Measurements from ENCODE around the gene MGA. TPM values are rescaled to one million over a fixed set of nuclear protein-coding genes. Genes with fewer than 3 reads are reported as not detected.
A peak's percentile ranks its signal among the peaks of the same experiment; 100 is the strongest.

Gene MGA
- total and polyA plus RNA-seq, 2 experiments from 2014 or later: 23.2 to 48.8 TPM

- Histone ChIP-seq H3K4me1 (ENCODE audit: low read depth) (no peaks in the 10 kb centered on the region), H3K27ac (no peak overlapping the region), H3K9me3 (ENCODE audit: low read depth) (no peaks in the 10 kb centered on the region), H3K27me3 (no peaks in the 10 kb centered on the region), H3K36me3 (no peaks in the 10 kb centered on the region), H3K4me3 (no peak overlapping the region)
- peak in 1 of 2 donors; percentile 16 for DNase-seq (ENCODE audit: low read depth in 1 of 2, low spot score in 1 of 2)
- no peak for TF ChIP-seq CTCF (IDR thresholded peaks at IDR 0.05; ENCODE audit: low read depth, low read length)
Measured at GRCh38 chr15:41648770-41649169, 11.4 kb upstream of the MGA start.

DNA sequence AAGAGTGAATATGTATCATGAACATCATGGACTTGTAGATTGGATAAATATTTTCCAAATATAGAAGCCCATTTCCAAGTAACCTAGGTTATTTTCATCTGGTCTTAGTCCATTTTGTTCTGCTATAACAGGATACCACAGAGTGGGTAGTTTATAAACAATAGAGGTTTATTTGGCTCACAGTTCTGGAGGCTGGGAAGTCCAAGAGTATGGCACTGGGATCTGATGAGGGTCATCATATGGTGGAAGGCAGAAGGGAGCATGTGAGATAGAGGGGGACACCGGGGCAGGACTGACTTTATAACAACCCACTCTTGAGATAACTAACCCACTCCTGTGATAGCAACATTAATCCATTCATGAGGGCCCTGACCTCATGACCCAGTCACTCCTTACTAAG is 9.4 kb upstream of the MGA start:
- no peak for DNase-seq (ENCODE audit: low read depth in 1 of 2, low spot score in 1 of 2)
- TF ChIP-seq CTCF (IDR thresholded peaks at IDR 0.05; ENCODE audit: low read depth, low read length): no peak
- no peaks in the 10 kb centered on the region for H3K9me3 ChIP-seq (ENCODE audit: low read depth)
- no peaks in the 10 kb centered on the region for H3K4me1 ChIP-seq (ENCODE audit: low read depth)
- H3K27me3 ChIP-seq: no peaks in the 10 kb centered on the region
- H3K4me3 ChIP-seq: no peak overlapping the region
- no peaks in the 10 kb centered on the region for H3K36me3 ChIP-seq
- no peak overlapping the region for H3K27ac ChIP-seq

DNA sequence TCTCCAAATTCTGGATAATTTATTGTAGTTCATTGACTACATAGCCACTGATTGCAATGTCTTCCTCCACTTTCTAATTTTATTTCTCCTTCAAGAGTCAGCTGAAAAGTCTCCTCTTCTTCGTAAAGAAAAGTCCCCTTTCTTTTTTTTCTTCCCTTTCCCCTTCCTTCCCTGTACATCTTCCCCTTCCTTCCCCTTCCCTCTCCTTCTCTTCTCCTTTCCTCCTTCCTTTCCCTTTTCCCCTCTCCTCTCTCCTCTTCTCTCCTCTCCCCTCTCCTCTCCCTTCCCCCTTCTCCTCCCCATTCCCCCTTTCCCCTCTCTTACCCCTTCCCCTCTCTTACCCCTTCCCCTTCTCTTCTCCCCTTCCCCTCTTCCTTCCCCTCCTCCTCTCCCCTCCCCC is 8.8 kb upstream of the MGA start:
- no peak for DNase-seq (ENCODE audit: low read depth in 1 of 2, low spot score in 1 of 2)
- Histone ChIP-seq H3K4me3 (no peak overlapping the region), H3K27ac (no peak overlapping the region), H3K36me3 (no peaks in the 10 kb centered on the region), H3K4me1 (ENCODE audit: low read depth) (no peaks in the 10 kb centered on the region), H3K9me3 (ENCODE audit: low read depth) (no peaks in the 10 kb centered on the region), H3K27me3 (no peaks in the 10 kb centered on the region)
- TF ChIP-seq CTCF (IDR thresholded peaks at IDR 0.05; ENCODE audit: low read depth, low read length): no peak

DNA sequence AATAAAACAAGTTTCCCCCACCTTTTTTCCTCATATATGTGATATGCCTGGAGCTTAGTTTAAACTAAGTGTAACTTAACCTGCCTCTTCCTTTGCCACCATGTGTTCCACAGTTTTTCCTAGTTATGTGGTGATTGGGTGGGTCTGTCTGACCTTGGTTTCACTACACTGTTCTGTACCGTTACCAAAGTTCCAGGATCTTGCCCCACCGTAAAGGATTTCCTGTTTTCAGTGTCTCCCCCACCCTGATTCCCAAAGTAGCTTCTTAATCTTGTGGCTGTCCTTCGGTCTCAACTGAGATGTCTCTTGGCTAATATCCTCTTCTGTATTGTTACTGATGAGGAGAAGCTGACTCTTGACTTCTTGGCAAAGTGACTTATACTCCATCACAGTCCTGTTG is 6.4 kb upstream of the MGA start:
- Histone ChIP-seq H3K4me3 (no peak overlapping the region), H3K4me1 (ENCODE audit: low read depth) (no peaks in the 10 kb centered on the region), H3K27me3 (peaks cover 5% of the 10 kb centered on the region), H3K27ac (no peak overlapping the region), H3K9me3 (ENCODE audit: low read depth) (no peaks in the 10 kb centered on the region), H3K36me3 (no peaks in the 10 kb centered on the region)
- DNase-seq (ENCODE audit: low read depth in 1 of 2, low spot score in 1 of 2): no peak
- no peak for TF ChIP-seq CTCF (IDR thresholded peaks at IDR 0.05; ENCODE audit: low read depth, low read length)

DNA sequence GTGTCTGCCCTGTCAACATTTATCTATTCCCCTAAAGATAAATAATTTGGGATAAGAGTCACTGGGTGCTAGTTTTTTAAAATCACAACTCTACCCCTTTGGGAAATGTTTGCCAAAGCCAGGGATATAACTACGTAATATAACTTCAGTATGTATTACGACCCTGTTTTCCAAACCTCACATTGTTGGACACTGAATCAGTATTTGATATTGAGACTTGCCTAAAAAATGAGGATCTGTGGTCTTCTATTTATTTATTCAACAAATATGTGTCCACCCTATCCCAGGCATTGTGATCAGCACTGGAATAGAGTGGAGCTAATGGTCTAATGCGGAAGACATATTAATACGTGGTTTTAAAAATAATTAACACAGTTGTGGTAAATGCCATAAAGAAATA is 4.5 kb upstream of the MGA start:
- no peaks in the 10 kb centered on the region for H3K4me1 ChIP-seq (ENCODE audit: low read depth)
- peaks cover 8% of the 10 kb centered on the region for H3K27me3 ChIP-seq
- no peaks in the 10 kb centered on the region for H3K36me3 ChIP-seq
- H3K4me3 ChIP-seq: no peak overlapping the region
- H3K27ac ChIP-seq: no peak overlapping the region
- no peak for DNase-seq (ENCODE audit: low read depth in 1 of 2, low spot score in 1 of 2)
- no peak for TF ChIP-seq CTCF (IDR thresholded peaks at IDR 0.05; ENCODE audit: low read depth, low read length)
- H3K9me3 ChIP-seq (ENCODE audit: low read depth): no peaks in the 10 kb centered on the region

DNA sequence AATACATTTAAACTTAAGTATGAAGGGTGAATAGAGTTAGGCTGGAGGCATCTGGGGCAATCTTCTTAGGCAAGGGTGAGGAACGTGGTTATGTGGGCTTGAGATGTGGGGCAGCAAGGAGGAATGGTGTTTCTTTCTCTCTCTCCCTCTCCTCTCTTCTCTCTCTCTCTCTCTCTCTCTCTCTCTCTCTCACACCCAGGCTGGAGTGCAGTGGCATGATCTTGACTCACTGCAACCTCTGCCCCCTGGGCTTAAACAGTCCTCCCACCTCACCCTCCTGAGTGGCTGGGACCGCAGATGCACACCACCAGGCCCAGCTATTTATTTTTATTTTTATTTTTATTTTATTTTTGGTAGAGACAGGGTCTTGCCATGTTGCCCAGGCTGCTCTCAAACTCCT is 4.0 kb upstream of the MGA start:
- DNase-seq (ENCODE audit: low read depth in 1 of 2, low spot score in 1 of 2): no peak
- H3K27ac ChIP-seq: no peak overlapping the region
- no peak for TF ChIP-seq CTCF (IDR thresholded peaks at IDR 0.05; ENCODE audit: low read depth, low read length)
- no peaks in the 10 kb centered on the region for H3K36me3 ChIP-seq
- H3K9me3 ChIP-seq (ENCODE audit: low read depth): no peaks in the 10 kb centered on the region
- peaks cover 4% of the 10 kb centered on the region for H3K4me1 ChIP-seq (ENCODE audit: low read depth)
- H3K27me3 ChIP-seq: peaks cover 8% of the 10 kb centered on the region
- H3K4me3 ChIP-seq: no peak overlapping the region

Data from cardiac muscle cell (in vitro differentiated cells and primary cell).